CD4-positive, alpha-beta T cell treated with Interleukin-15 for 4 hours (primary cell): ENCODE results near the gene ECI2.
A peak's percentile ranks its signal among the peaks of the same experiment; 100 is the strongest.

Experiments
- DNase-seq: peaks from one replicate; pipeline ENCODE4 v3.0.0-alpha.2; 2020; ENCODE audit warnings: low spot score

Gene ECI2, protein sequence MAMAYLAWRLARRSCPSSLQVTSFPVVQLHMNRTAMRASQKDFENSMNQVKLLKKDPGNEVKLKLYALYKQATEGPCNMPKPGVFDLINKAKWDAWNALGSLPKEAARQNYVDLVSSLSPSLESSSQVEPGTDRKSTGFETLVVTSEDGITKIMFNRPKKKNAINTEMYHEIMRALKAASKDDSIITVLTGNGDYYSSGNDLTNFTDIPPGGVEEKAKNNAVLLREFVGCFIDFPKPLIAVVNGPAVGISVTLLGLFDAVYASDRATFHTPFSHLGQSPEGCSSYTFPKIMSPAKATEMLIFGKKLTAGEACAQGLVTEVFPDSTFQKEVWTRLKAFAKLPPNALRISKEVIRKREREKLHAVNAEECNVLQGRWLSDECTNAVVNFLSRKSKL

DNA sequence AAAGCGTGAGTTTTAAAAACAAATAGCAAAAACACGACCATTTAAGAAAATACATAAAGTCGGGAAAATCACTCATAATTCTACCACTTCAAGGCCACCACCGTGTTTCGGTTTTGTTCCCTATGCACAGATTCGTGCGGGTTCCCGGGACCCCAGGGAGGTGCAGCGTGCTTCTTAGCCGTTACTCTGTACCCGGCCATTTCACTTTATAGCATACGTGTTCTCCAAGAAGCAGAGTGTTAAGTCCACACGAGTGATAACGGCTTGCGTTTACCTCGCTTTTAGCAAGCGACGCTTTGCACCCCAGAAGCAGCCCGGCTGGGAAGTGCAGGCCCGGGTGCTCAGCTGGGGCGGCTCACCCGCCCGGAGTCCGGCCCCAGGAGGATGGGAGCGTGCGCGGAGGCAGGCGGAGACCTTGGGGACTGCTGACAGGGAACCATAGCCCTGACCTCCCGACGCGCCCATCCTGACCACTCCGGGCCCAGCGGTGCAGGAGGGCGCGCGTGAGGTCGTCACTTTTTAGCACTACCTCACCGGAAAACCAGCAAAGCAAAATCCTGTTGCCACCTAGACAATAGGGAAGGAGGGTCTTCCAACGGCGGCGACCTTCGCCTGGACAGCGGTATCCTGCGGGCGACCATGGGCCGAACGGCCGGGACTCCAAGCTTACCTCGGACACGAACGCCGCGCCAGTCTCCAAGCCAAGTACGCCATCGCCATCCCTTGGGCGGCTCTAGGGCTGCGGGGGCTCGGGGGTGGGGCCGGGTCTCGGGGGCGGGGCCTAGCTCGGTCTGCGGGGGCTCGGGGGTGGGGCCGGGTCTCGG lies at the start of gene ECI2:
Gene ECI2 (minus strand): TSS at position 735 of the 824 bp plus-strand sequence. CDS start 15 bp downstream, at position 720.
- peak; percentile 43 for DNase-seq

- DNase-seq: no peak
Observed at GRCh38 chr6:4180652-4181255, 45.4 kb upstream of the ECI2 start.

GRCh38 chr6:4179960-4180651 lies 44.7 kb upstream of the ECI2 start:
- DNase-seq: no peak

DNA sequence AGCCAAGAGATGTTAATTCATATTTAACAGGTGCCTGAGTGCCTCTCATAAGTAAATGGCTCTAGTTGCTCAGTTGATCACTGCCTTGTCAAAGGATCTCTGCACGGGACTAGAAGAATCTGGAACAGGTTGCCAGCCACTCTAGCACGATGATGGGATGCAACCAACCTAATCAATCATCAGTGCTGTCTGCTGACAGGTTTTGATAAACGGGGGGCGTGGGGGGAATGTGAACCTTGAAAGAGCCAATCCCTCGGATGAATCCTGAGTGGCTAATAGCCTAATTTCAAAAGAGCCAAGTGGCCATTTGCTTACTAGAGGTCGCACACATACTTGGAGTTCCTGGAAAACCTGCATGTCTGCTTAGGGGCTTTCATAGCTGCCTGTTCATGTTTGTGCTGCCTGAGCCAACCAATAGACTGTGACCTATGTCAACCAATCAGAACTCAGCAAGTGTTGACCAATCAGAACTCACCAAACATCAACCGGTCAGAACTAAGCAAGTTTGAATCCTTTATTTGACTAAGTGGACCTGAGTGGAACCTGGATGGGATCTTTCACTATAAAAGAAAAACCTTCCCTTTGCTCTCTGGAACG lies 43.5 kb upstream of the ECI2 start:
- DNase-seq: no peak

DNA sequence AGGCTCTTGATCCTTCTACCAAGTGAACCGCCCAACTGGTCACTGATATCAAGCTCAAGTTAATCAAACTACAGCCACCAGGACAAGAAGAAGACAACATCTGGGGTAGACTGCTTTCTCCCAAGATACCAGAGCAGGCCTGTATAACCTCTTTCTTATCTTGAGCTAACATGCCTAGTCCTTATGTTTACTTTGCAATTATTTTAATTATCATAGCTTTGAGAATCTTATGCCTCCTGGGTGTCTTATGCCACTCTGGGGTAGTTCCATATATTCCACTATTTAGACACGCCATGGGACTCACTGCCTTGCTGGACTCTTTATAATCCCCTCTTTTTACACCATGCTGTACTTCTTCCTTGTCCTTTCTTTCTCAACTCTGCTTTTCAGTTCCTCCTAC lies 41.5 kb upstream of the ECI2 start:
- no peak for DNase-seq

DNA sequence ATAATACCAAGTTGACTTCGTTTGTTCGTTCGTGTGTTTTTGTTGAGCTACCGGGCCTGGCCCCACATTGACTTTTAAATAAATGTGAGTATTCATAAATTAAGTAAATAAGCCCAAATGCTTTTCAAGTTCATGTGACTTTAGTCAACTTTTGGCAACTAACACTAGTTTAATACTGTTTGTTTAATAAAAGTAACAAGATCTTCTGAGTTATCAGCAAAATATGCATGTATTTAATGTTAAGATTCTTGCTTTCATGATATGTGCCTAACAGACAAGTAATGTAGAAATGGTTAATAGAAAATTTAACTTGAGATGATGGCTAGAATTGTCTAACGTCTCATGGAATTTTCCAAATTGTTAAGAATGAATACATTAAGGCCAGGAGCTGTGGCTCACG lies 38.7 kb upstream of the ECI2 start:
- DNase-seq: no peak

- no peak for DNase-seq
Observed at GRCh38 chr6:4172368-4172767, 37.0 kb upstream of the ECI2 start.

GRCh38 chr6:4170297-4170696 lies 34.9 kb upstream of the ECI2 start:
- no peak for DNase-seq

DNA sequence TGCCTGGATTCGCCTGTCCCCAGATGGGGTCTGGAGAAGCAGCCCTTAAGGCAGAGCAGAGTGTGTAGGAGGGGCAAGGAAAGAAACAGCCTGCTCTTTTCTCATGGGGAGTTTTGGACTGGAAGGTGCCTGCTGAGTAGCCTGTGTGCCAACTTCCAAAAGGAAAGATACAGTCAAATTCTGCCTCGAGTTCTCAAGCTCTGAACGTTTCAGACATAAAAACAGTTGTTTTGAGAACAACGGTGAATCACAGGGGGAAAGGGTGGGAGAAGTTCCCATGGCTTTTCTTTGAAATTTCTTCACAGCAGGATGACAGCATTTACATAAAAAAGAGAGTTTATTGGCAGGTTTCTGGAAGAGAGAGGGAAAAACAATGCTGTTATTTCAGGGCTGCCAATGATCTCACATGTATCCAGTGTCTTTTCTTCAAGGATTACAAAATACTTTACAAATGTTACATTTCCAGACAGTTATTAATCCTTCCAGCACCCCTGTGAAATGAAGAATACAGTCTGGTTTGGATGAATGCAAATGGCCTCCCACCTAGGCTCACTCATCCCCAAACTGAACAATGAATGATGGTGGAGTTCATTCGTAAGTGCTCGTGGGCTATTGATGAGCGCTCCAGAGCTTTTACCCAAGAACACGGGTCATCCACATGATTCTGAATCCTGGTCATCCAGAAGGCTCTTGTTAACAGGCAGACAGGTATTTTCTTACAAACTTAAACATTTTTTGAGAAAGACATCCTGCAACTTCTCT lies 33.8 kb upstream of the ECI2 start:
- DNase-seq: no peak

DNA sequence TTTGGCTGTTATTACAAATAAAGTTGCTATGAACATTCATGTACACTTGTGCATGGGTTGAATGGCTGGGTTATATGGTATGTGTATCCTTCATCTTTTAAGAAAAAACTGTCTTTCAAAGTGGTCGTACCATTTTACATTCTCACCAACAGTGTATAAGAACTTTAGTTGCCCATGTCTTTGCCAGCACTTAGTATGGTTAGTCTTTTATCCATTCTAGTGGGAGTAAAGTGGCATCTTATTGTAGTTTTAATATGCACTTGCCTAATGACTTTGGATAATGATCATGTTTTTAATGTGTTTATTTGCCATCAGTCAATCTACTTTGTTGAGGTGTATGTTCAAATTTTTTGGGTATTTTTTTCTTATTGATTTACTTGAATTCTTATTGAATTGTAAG lies 32.5 kb upstream of the ECI2 start:
- DNase-seq: no peak

DNA sequence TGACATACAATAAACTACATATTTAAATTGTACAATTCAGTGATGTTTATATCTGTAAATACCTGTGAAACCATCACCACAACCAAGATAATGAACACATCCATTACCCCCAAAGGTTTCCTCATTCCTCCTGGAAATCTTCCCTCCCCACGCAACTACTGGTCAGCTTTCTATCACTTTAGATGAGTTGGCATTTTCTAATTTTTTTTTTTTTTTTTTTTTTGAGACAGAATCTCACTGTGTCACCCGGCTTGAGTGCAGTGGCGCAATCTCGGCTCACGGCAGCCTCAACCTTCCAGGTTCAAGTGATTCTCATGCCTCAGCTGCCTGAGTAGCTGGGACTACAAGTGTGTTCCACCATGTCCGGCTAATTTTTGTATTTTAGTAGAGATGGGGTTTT lies 31.7 kb upstream of the ECI2 start:
- DNase-seq: no peak

DNA sequence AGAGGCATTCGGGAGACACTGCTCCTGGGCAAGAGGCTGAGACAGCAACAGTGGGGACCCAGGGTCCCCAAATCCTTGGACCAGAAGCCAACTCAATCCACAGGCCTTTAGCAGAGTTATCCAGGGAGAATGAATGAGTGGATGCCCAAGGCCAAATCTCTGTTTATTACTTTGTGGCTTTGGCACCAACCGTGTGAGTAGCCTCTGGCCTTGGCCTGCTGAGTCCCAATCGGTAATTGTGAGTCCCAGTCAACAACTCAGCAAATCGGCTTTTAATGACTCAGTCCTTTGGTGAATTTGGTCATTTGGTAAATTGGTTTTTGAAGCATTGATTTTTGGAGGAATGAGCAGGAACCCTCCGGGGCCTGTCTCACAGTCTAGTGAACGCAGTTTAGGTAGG lies 29.1 kb upstream of the ECI2 start:
- no peak for DNase-seq

- no peak for DNase-seq
Observed at GRCh38 chr6:4164117-4164442, 28.7 kb upstream of the ECI2 start.

DNA sequence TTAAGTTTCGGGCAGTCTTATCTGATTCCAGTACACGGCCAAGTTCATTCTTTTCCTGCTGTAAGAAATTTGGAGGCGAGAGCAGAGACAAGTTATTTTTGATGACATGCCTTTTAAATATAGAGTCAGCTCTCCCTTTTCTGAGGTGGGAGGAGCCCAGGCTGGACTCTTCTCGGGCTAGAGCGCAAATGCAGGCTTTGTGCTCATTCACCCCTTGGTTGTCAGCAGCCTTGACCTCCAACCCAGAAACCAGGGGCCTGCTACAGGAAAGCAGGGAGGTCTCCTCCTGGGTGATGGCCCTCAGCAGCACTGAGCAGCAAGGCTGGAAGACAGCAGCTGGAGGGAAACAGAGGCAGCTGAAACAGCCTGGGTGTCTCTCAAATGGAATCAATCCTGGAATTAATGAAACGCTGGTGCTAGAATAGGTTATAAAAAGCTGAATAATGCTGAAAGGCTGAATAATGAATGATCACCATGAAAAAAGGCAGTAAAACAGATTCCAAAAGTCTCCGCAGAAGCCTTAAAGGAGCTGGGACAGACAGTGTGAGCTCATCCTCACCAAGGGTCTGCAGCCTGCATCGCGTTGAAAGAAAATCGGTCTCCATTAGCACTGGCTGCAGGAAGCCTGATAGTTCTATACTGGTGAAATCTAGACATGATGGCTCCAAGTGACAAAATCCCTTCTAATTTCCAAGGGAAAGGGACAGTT lies 28.2 kb upstream of the ECI2 start:
- no peak for DNase-seq

GRCh38 chr6:4162370-4162769 lies 27.0 kb upstream of the ECI2 start:
- DNase-seq: no peak

DNA sequence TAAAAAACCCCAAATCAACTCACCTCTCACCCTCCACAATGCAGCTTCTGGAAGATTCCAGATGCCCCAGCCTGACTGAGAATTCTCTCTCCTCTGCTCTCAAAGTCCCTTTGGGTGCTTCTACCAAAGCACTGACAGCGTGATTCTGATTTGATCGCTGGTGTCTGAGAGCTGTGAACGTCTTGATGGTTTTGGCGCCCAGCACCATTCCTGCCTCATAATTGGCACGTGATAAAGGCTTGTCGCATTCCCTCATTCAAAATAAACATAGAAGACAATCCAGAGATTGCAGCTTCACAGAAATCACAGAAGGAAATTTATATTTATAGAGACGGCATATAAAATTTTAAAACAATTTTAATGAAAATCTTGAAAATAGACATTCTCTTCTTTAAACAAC lies 24.1 kb upstream of the ECI2 start:
- no peak for DNase-seq

- no peak for DNase-seq
Observed at GRCh38 chr6:4157506-4157905, 22.1 kb upstream of the ECI2 start.

GRCh38 chr6:4155848-4156466 lies 20.6 kb upstream of the ECI2 start:
- DNase-seq: peak; percentile 84

- DNase-seq: no peak
Observed at GRCh38 chr6:4153514-4153985, 18.2 kb upstream of the ECI2 start.

GRCh38 chr6:4145083-4145482 lies 9.7 kb upstream of the ECI2 start:
- no peak for DNase-seq
